NCI-H460 (cell line): ENCODE results near the gene TSC22D4. TPM values are rescaled to one million over a fixed set of nuclear protein-coding genes. Genes with fewer than 3 reads are reported as not detected.
"Not testable (repeated sequence)": the region's sequence is repeated elsewhere in the genome, so short reads cannot be mapped to it uniquely, and the experiment has no call there.

Experiments
- DNase-seq: peaks from one replicate; pipeline ENCODE4 v3.0.0-alpha.2; 2016; ENCODE audit warnings: low read depth; ENCODE audit errors: extremely low read depth
- total RNA-seq: library from RNA; depleted of rRNA; stranded (reverse); fragments of >200 nt; shearing (Covaris generic); gene quantifications from 2 replicates; pipeline ENCODE4 v1.2.3, GENCODE V29; 2014

Gene TSC22D4
- total RNA-seq, 1 experiment from 2014 or later: 28.2 TPM

- DNase-seq: not testable (repeated sequence)
Observed at GRCh38 chr7:100447363-100447762, 31.7 kb downstream of the TSC22D4 start.

DNA sequence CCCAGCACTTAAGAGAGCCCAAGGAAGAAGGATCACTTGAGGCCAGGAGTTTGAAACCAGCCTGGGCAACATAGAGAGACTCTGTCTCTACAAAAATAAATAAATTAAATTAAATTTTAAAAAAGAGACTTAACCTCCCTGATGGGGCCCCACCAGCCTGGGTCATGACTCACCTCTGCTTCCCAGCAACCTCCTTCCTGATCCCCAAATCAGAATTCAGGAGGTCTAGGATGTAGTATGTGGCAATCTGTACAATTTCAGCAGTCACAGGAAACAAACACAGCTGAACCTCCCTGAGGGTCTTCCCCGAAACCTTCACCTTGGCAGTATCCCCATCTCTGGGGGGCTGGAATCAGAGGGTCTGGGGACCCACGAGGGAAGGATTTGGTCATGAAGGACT, 33.0 kb downstream of the TSC22D4 start:
- DNase-seq: no peak

DNA sequence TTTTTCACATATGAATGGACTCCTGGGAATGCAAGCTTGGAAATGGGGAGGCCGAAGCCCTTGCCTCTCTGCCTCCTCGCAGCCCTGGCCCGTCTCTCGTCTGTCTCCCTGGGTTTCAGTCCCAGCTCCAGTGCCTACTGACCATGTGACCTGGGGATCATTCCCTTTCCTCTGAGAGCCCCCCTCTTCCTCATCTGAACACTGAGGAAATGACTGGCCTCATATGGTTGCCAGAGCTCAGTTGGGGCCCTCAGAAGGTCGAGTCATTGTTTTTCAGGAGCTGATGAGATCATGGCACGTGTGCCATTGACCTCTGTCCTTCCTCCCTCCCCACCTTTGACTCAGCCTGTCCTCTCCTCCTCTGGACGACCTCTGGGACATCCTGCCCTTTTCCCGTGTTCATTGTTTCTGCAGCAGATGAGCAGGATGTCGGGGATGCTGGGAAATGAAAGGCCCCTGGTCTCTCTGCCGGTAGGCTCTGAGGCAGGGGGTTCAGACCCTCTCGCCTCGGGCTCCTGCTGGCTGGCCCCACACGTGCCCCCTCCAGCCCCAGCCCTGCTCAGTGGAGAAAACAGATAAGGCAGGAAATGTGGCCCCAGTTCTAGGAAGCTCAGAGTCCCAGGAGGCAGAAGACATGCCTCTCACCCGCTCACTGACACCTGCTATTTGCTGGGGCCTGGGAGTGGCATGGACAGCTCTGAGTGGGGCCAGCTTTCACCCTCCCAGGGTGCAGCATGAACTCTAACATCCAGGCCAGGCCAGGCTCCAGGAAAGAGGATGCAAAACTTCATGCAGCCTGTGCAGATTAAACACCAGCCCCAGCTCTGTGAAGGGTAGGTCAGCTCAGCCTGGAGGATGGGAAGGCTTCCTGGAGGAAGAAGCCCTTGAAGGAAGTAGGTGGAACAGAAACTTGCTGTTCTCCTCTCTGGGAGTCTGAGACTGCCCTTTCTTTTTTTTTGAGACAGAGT, 34.4 kb downstream of the TSC22D4 start:
- DNase-seq: no peak

DNA sequence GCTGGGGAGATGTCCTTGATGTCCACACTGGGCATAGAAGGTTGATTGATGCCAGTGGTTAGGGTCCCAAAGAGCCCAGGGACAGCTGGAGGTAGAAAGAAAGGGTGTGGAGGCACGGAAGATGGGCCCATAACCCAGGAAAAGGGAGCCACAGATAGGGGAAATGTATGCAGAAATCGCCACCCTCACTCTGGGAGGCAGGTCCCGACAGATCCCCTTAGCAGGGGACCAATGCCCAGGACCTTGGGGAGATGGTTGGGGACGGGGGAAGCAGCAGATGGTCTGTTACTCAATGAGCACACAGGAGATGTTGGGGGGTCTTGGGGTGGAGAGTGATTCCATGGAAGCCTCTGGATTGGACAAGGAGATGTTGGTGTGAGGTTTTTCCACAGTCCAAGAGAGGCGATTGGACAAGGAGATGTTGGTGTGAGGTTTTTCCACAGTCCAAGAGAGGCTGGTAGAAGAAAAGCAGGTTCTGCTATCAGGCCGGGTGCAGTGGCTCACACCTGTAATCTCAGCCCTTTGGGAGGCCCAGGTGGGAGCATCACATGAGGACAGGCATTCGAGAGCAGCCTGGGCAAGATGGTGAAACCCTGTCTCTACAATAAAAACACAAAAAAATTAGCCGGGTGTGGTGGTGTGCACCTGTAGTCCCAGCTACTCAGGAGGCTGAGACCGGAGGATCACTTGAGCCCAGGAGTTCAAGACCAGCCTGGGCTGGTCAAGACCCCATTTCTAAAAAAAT, 35.7 kb downstream of the TSC22D4 start:
- no peak for DNase-seq

DNA sequence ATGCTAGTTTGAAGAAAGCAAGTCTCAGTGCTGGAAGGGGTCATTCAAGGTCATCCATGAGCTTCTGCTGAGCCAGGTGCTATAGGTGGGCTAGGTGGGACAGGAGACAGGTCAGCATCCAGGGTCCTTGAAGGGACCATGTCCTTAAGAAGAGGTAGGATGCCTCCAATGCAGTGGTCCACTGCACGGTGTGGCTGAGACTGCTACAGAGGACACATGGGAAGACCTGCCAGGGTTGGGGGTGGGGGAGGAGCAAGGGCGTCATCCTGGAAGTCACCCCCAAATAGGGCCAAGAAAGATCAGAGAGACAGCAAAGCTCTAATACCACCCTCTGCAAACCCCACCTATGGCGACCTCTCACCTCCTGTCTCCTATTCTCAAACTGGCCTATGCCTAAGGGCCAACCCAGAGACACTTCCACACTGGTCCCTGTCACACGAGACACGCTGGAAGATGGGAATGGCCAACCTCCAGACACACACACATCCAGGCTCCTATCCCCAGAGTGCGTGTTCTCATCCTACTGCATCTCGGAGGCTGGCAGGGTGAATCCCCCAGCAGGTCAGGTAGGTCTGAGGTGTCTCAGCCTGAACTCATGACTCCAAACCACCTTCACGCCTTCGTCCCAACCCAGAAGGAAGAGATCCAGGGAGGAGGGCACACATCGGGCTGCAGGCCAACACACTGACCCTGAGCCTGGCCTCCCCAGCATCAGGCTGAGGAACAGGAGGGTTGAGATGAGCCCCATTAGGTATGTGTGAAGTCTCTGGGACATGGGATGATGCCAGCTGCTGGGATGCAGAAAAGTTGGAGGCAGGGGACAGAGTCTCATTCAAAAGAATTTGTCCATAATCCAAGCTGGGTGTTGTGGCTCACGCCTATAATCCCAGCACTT, 37.1 kb downstream of the TSC22D4 start:
- DNase-seq: no peak

- DNase-seq: not testable (repeated sequence)
Observed at GRCh38 chr7:100439244-100439643, 39.8 kb downstream of the TSC22D4 start.

DNA sequence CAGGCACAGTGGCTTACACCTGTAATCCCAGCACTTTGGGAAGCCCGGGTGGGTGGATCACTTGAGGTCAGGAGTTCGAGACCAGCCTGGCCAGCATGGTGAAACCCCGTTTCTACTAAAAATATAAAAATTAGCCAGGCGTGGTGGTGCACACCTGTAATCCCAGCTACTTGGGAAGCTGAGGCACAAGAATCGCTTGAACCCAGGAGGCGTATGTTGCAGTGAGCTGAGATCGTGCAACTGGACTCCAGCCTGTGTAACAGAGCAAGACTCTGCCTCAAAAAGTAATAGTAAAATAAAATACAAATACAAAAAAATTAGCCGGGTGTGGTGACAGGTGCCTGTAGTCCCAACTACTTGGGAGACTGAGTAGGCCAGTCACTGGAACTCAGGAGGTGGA, 40.3 kb downstream of the TSC22D4 start:
- not testable (repeated sequence) for DNase-seq

- DNase-seq: no peak
Observed at GRCh38 chr7:100438172-100438571, 40.8 kb downstream of the TSC22D4 start.

DNA sequence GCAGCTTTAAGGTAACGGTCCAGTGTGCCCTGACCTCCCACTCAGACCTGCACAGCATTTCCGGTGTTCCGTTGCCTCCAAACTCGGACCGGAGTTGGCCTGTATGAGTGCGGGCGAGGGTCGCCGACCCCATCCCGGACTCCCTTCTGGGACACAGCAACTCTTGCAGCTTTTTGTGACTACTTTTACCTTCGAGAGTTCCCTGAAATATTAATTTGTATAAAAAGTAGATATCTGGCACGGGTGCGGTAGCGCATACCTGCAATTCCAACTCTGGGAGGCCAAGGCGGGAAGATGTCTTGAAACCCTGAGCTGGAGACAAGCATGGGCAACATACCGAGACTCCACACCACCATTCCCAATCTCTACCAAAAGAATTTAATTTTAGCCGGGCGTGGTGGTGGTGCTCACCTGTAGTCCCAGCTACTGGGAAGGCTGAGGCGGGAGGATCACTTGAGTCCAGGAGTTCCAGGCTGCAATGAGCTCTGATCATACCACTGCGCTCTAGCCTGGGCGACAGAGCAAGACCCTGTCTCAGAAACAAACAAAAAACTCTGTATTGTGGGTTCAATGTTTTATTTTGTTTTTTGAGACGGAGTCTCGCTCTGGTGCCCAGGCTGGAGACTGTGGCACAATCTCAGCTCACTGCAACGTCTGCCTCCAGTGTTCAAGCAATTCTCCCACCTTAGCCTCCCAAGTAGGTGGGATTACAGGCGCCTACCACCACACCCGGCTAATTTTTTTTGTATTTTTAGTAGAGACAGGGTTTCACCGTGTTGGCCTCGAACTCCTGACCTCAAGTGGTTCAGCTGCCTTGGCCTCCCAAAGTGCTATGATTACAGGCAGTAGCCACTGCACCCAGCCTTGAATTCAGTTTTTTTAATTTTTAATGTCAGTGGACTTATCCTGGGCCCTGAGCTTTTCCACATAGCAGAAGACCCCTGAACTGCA, 41.6 kb downstream of the TSC22D4 start:
- no peak for DNase-seq

DNA sequence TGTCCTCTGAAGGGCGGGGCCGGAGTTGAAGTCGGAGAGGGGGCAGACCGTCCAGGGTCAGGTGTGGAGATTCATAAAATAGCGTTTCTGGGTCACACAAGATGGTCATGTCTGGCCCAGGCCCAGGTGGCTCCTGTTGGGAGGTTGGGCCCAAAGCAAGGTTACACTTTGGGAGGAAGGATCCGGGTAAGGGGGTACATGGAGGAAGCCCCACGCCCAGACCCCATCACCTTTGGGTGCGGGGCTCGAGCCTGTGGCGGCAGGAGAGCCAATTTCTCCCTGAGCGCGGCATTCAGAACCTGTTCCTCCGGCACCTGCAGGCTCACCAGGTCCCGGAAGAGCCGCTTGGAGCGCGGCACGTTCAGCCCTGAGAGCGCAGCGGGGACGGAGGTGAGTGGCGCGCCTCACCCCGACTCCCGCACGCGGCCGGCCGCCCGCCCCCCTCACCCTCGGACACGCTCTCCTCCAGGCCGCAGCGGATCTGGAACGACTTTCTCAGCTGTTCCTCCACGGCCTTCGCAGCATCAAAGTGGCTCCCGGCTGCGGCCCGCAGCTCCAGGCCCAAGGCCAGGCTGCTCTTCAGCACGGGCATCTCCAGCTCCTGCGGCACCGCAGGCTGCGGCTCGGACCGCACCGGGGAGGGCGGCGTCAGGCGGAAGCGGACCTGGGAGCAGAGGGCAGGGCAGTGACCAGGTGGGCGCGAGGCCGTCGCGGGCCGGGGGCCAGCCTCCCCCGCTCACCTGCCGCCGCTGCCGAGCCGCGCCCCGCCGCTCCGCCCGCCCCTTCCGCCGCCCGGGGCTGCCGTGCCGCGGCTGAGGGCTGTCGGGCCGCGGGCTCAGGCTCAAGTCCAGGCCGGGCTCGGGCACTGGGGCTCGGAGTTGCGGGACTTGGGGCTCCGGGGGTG, 43.4 kb downstream of the TSC22D4 start:
- DNase-seq: no peak

- DNase-seq: no peak
Observed at GRCh38 chr7:100434297-100435144, 44.5 kb downstream of the TSC22D4 start.

GRCh38 chr7:100433592-100434296, 45.3 kb downstream of the TSC22D4 start:
- no peak for DNase-seq

- no peak for DNase-seq
Observed at GRCh38 chr7:100433276-100433591, 45.8 kb downstream of the TSC22D4 start.

DNA sequence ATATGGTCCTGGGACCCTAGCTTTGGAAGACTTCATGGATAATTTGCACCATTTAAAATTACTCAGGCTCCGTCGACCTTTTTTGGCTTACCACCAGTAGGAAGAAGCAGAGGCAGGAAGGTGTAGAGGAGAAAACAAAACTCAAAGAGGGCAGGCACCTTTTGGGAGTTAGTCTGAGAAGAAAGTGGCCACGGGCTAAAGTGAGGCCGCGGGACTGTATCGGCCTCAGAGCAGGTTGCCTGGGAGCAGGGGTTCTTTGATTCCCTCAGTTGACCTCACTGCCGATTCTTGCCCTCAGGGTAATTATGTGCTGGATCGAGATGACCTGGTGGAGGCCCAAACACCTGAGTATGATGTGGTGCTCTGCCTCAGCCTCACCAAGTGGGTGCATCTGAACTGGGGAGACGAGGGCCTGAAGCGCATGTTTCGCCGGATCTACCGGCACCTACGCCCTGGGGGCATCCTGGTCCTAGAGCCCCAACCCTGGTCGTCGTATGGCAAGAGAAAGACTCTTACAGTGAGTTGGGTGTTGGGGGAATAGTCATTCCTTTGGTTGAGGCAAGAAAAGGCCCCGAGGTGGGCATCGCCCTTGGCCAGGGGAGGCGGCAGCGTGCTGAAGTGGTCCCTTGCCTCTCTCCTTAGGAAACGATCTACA, 46.3 kb downstream of the TSC22D4 start:
- no peak for DNase-seq

DNA sequence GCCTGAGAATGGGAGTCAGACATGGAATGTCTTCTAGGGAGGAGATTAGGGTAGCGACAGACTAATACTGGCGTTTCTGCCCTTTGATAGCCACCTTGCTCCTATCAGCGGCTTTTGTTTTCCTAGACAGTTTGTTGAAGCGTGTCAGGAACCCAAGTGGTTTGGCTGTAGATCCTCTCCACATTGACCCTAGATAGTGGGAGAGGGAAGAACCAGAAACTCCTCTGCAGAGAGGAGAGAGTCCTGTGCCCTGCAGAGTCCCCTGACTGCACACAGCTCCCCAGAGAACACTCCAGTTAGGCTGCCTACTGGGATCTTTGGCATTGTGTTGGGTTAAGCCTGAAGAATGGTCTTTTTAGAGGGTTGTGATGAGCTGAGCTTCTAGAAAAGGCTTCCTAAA, 47.0 kb downstream of the TSC22D4 start:
- no peak for DNase-seq

DNA sequence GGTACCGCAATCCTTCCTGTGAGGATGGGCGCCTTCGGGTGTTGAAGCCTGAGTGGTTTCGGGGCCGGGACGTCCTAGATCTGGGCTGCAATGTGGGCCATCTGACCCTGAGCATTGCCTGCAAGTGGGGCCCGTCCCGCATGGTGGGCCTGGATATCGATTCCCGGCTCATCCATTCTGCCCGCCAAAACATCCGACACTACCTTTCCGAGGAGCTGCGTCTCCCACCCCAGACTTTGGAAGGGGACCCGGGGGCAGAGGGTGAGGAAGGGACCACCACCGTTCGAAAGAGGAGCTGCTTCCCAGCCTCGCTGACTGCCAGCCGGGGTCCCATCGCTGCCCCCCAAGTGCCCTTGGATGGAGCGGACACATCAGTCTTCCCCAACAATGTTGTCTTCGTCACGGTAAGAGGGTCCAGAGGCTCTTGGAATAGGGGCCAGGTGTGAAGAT, 47.7 kb downstream of the TSC22D4 start:
- no peak for DNase-seq
